ENCODE data around the gene RPA1.

Gene RPA1

GRCh38 chr17:1908699-1909309 is 79.0 kb downstream of the RPA1 start:
- DNase-seq (ENCODE audit: low spot score) = peak; percentile 88

DNA sequence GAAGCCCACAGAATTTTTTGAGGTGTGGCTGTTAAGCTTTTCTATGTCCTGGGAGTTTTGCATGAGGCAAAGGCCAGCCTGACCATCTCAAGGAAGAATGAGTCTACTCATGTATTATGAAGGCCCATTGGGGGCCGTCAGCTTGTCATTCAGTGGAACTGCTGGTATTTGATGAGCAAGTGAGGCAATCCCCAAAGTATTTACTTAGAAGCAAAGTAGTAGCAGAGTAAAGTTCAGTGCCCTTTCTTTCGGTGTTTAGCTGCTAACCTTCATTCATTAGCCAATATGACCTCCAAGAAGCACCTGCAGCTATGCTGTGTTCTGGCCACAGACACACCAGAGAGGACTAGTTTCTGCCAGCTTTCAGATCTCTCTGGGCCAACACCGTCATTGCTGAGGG is 80.2 kb downstream of the RPA1 start:
- DNase-seq (ENCODE audit: low spot score) = no peak

- no peak for DNase-seq (ENCODE audit: low spot score)
Measured at GRCh38 chr17:1912146-1912545, 82.3 kb downstream of the RPA1 start.

GRCh38 chr17:1913702-1914101 is 83.9 kb downstream of the RPA1 start:
- no peak for DNase-seq (ENCODE audit: low spot score)

DNA sequence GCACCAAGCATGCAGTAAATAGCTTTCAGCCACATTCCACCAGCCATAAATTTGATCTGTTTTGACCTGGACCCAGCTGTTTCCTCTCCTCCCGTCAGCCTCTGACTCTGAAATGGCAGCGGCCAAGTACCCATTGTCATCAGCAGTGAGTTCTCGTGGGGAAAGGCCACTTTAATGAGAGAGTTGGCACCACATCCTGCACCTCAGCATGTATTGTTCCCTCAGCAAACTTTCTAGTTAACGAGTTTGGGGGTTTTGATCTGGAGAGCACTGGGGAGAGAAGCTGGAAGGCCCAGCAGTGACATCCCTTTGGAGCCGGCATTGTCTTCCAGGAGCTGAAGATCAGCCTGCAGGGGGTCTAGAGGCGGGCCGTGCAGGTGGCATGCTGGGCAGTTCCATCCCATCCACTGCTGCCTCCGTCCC is 84.9 kb downstream of the RPA1 start:
- DNase-seq (ENCODE audit: low spot score) = no peak

DNA sequence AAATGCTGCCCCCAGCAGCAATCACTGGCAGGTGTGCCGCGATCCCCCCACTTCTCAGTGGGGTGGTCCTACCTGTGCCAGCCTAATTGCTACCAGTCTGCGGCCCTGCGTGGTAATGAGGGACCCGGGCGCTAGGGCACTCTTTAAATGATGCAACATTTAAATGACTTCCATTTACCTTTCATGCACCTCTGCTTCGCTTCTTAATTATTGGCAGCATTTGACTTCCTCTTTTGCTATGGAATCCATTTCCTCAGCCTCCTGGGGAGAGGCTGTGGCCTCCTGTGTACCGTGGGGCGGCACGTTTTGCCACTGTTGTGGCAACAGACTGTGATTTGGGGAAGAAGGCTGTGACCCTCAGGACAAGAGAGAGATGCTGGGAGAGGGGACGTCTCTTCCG is 86.1 kb downstream of the RPA1 start:
- no peak for DNase-seq (ENCODE audit: low spot score)

- DNase-seq (ENCODE audit: low spot score) = no peak
Measured at GRCh38 chr17:1916316-1916715, 86.5 kb downstream of the RPA1 start.

DNA sequence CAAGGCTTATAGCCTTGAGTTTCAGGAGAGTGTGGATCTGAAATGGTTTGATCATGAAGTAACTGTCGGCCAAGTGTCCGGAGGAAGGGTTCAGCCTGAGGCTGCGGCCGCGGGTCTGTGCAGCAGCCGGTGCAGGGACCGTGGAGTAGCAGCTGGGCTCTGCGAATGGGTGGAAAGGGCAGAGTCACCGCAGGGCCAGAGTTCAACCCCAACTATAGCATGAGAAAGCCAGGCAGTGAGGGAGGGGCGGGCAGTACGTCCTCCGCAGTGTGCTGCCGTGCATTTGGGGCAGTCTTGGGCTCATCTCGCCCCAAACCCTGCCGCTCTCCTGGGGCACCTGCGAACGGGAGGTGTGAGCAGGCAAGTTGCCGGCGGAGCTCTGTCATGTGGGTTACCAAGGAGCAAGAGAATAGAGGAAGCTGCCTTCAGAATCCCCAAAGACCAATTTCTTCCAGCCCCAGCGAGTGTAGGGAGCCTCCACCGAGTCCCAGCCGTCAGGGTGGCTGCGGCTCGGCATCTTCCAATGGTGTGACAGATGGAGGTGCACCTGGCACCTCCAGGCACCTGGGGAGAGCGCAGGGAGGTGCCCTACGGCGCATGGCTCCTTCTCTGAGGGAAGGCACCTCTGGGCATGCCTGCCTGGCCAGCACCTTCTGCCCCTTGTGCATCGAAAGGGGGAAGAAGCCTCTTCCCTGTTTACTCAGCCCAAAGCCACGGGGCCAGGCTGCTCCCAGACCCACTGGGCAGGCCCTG is 87.3 kb downstream of the RPA1 start:
- no peak for DNase-seq (ENCODE audit: low spot score)

DNA sequence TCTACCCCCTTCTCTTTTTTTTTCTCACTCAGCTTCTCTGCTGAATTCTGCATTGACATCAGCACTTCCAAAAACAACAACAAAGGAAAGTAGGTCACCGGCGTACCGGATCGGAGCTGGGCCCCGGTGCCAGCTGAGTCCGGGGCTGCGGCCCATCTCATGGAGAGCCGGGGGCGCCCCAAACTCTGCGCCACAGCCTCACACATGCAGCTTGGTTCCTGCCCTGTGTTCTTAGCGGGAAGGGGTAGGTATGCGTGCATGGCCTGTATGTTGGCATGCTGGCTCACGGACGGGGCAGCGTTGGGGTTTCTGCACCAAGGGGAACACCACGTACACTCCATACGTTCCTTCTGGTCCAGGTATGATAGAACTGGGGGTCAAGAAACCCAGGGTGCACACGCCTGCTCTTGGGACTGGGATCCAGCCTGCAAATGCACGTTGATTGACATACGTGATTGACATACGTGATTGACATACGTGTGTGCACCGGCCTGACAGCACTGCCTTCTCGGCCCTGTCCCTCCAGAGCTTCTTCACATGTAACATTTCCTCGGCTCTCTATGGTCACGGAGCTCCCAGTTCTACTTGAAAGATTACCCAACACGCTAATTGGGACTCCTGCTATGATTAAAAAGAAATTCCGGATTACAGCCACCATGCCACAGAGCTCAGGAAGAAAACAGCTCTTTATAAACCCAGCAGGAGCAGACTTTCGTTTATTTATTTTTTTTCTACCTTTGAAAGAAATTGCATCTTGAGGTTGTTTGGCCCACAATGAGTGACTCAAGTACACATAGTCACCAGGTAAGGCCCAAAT is 88.7 kb downstream of the RPA1 start:
- no peak for DNase-seq (ENCODE audit: low spot score)

GRCh38 chr17:1919201-1919600 is 89.4 kb downstream of the RPA1 start:
- DNase-seq (ENCODE audit: low spot score) = no peak

GRCh38 chr17:1920948-1921351 is 91.1 kb downstream of the RPA1 start:
- no peak for DNase-seq (ENCODE audit: low spot score)

DNA sequence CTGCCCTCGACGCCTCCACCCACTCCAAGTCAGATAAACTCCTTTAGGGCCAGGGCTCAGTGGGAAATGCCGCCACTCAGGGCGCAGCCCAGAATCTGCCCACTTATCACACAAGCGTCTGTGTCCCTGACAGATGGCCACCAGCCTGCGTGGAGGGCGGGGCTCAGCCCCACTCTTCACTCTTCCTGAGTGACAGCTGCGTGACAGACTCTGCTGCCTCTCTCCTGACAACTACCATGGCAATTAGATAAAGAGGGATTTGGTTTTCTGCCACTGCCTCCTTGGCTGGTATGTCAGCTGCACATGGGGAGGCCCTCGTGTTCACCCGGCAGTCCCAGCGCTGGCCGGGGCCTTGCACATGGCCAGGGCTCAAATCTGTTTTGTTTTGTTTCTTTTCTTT is 99.2 kb downstream of the RPA1 start:
- DNase-seq (ENCODE audit: low spot score) = peak; percentile 19

GRCh38 chr17:1930337-1930645 is 100.5 kb downstream of the RPA1 start:
- DNase-seq (ENCODE audit: low spot score) = no peak

- DNase-seq (ENCODE audit: low spot score) = peak; percentile 61
Measured at GRCh38 chr17:1931844-1932579, 102.2 kb downstream of the RPA1 start.

GRCh38 chr17:1933875-1934715 is 104.3 kb downstream of the RPA1 start:
- DNase-seq (ENCODE audit: low spot score) = no peak

- no peak for DNase-seq (ENCODE audit: low spot score)
Measured at GRCh38 chr17:1934901-1935300, 105.1 kb downstream of the RPA1 start.

DNA sequence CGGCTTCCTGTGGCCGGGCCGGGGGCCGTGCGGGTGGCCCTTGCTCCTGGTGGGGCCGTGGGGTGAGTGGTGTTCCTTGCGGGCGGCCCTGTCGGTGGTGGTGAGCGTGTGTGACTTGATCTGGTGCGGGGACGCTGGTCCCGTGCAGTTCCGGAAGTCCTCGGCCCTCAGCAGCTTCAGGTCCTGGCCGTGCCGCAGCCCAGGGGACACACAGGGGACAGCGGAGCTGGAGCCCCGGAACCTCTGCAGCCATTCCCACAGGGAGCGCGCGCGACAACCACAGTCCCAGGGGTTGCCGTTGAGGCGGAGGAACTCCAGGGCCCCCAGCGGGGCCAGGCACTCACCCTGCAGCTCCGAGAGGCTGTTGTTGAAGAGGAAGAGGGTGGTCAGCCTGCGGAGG is 107.0 kb downstream of the RPA1 start:
- no peak for DNase-seq (ENCODE audit: low spot score)

GRCh38 chr17:1937461-1937860 is 107.7 kb downstream of the RPA1 start:
- no peak for DNase-seq (ENCODE audit: low spot score)

DNA sequence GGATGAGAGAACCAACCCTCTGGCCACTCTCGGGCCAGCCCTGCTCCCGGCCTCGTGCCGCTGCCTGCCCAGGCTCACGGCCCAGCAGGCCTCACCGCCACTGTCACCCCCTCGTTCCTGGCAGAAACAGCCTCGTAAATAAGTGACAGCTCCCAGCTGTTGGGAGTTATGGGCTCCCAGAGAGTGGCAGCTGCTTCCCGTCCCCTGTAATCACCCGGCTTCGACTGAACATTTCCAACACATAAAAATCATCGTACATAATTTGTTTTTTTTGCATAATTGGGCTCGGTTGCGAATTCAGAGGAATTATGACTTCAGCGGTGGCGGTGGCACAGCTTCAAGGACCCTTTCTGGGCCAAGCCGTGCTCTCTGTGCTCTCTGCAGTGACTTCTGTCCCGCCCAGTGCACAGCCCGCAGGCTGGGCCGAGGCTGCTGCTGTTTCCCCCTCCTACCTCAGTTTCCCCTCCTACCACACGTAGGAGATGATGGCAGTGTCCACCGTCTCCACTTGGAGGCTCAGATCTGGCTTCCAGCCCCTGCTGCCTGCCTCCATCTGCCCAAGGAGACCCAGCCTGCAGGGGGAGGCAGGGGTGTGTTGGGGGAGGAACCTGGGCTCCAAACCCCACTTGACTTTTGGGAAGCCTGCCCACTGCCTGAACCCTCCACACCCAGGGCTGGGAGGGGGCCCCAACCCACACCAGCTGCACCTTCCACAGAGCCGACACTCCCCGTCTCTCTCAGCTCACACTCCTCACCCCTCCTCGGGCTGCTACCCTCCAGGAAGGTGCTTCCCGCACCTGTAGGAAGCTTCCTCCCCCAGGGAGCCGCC is 110.4 kb downstream of the RPA1 start:
- DNase-seq (ENCODE audit: low spot score) = no peak

DNA sequence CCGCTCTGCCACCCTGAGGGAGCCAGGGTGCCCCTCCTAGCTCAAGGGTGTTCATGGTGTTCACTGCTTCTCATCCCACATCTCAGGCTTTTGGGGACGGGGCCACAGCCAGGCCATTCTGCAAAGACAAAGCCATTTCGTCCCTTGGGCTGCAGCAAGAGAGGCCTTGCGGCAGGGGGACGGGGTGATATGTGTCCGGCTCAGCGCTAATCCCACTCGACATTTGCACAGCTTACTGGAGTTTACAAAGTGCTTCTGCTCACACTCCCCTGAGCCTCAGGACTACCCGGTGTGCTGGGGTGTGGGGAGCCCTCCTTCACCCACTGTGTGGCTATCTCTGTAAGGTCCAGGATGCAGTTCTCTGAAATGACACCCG is 111.0 kb downstream of the RPA1 start:
- DNase-seq (ENCODE audit: low spot score) = no peak

Data from AG20443 (cell line).